Left kidney (tissue), 1 donor: ENCODE data around the gene BCLAF1. TPM values are rescaled to one million over a fixed set of nuclear protein-coding genes. Genes with fewer than 3 reads are reported as not detected.

ENCODE experiments used
- polyA plus RNA-seq: library from polyadenylated mRNA; unstranded; fragments of 120-200 nt; gene quantifications from one replicate; pipeline ENCODE4 v1.2.1, GENCODE V29; 2013; ENCODE audit not compliant: insufficient read length

Gene BCLAF1
- polyA plus RNA-seq, 1 donor, result 246 TPM

Other genes with a start within 250 kb of the BCLAF1 start
- gene MTFR2, start 39.5 kb downstream of the BCLAF1 start, polyA plus RNA-seq, result 4.9 TPM